Loucy (cell line): ENCODE data around the gene PCDHGA1.
"Not testable (repeated sequence)": the region's sequence is repeated elsewhere in the genome, so short reads cannot be mapped to it uniquely, and the experiment has no call there.

Experiments used
- H2AFZ ChIP-seq: fragments of 200-600 bp; sonication (generic); 2 replicates; pipeline ENCODE4 v1.6.0; 2016; ENCODE audit warnings: antibody characterized with exemption, mild to moderate bottlenecking, low read length, moderate library complexity
- H3F3A ChIP-seq: fragments of 200-600 bp; 2 replicates; pipeline ENCODE4 v1.6.0; 2016; ENCODE audit warnings: antibody characterized with exemption, low read depth, mild to moderate bottlenecking
- H3K27me3 ChIP-seq: fragments of 200-600 bp; sonication (generic); 2 replicates; pipeline ENCODE4 v1.6.1; 2014; ENCODE audit warnings: low read length, mild to moderate bottlenecking; ENCODE audit not compliant: insufficient read depth, poor library complexity, severe bottlenecking
- H3K36me3 ChIP-seq: fragments of 200-600 bp; sonication (generic); 2 replicates; pipeline ENCODE4 v1.6.1; 2016; ENCODE audit warnings: low read length; ENCODE audit not compliant: insufficient read depth
- H3K4me1 ChIP-seq: fragments of 200-600 bp; sonication (generic); 2 replicates; pipeline ENCODE4 v1.5.1; 2014; ENCODE audit warnings: low read length, mild to moderate bottlenecking; ENCODE audit not compliant: insufficient read depth, poor library complexity, severe bottlenecking
- H3K4me2 ChIP-seq: fragments of 200-600 bp; sonication (generic); 2 replicates; pipeline ENCODE4 v1.6.0; 2014; ENCODE audit warnings: antibody characterized with exemption, low read length, low read depth, mild to moderate bottlenecking; ENCODE audit not compliant: poor library complexity, severe bottlenecking
- H3K4me3 ChIP-seq: fragments of 200-600 bp; sonication (generic); 2 replicates; pipeline ENCODE4 v1.5.1; 2014; ENCODE audit warnings: low read length, mild to moderate bottlenecking, mixed read lengths; ENCODE audit not compliant: poor library complexity, severe bottlenecking
- H3K79me2 ChIP-seq: fragments of 200-600 bp; sonication (generic); 2 replicates; pipeline ENCODE4 v1.6.1; 2014; ENCODE audit warnings: low read length; ENCODE audit not compliant: insufficient read depth
- H3K9ac ChIP-seq: fragments of 200-600 bp; sonication (generic); 2 replicates; pipeline ENCODE4 v1.6.0; 2014; ENCODE audit warnings: mild to moderate bottlenecking, low read depth, low read length, moderate library complexity; ENCODE audit not compliant: poor library complexity, severe bottlenecking
- H3K9me2 ChIP-seq: fragments of 200-600 bp; sonication (generic); replicated peaks from 2 replicates; pipeline ENCODE4 v1.6.1; 2016; ENCODE audit warnings: low read depth, low read length, mixed read lengths
- H3K9me3 ChIP-seq: fragments of 200-600 bp; sonication (generic); 2 replicates; pipeline ENCODE4 v1.6.1; 2014; ENCODE audit warnings: mild to moderate bottlenecking, antibody characterized with exemption, low read length, low read depth; ENCODE audit not compliant: insufficient read depth
- H4K20me1 ChIP-seq: fragments of 200-600 bp; sonication (generic); 2 replicates; pipeline ENCODE4 v1.6.0; 2014; ENCODE audit warnings: antibody characterized with exemption, low read length, mild to moderate bottlenecking; ENCODE audit not compliant: insufficient read depth, poor library complexity, severe bottlenecking
- CTCF ChIP-seq: fragments of 200-600 bp; sonication (generic); conservative IDR thresholded peaks from 2 replicates; pipeline ENCODE4 v1.5.1; 2014; ENCODE audit warnings: mild to moderate bottlenecking, antibody characterized with exemption, low read length
- EZH2phosphoT487 ChIP-seq: fragments of 200-600 bp; IDR thresholded peaks from 2 replicates; pipeline ENCODE4 v1.6.1; 2018; ENCODE audit warnings: antibody characterized with exemption, mild to moderate bottlenecking, moderate library complexity, borderline replicate concordance

The PCDHGA1 gene

DNA sequence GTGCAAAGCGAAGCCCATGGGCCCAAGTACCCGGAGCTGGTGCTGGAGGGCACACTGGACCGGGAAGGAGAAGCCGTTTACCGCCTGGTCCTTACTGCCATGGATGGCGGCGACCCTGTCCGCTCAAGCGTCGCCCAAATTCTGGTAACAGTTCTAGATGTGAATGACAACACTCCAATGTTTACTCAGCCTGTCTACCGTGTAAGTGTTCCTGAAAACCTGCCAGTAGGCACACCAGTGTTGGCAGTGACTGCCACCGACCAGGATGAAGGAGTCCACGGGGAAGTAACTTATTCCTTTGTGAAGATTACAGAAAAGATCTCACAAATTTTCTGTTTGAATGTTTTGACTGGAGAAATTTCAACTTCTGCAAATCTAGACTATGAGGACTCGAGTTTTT is 44.3 kb downstream of the PCDHGA1 start:
- Histone ChIP-seq H3K4me1 (no peaks in the 10 kb centered on the region), H3K36me3 (no peaks in the 10 kb centered on the region), H3K9me2 (no peaks in the 10 kb centered on the region), H3K9me3 (peaks cover 2% of the 10 kb centered on the region; the same call in 1 of the 2 replicates), H3K4me2 (no peak overlapping the region), H3F3A (no peaks in the 10 kb centered on the region), H4K20me1 (no peaks in the 10 kb centered on the region), H3K4me3 (no peak overlapping the region), H3K79me2 (no peaks in the 10 kb centered on the region), H3K9ac (no peak overlapping the region), H2AFZ (no peak overlapping the region), H3K27me3 (no peaks in the 10 kb centered on the region)
- TF ChIP-seq EZH2phosphoT487 = no peak
- TF ChIP-seq CTCF = no peak

GRCh38 chr5:141375444-141376155 is 45.3 kb downstream of the PCDHGA1 start:
- not testable (repeated sequence) for H3K27me3 ChIP-seq, H3K36me3 ChIP-seq, H3F3A ChIP-seq, H4K20me1 ChIP-seq, H2AFZ ChIP-seq, H3K9me3 ChIP-seq, H3K9me2 ChIP-seq, H3K9ac ChIP-seq, H3K4me1 ChIP-seq, H3K4me2 ChIP-seq, H3K79me2 ChIP-seq, H3K4me3 ChIP-seq
- TF ChIP-seq CTCF = 0 out of 2 replicates have a peak, but pooled peaks have one; percentile 18

DNA sequence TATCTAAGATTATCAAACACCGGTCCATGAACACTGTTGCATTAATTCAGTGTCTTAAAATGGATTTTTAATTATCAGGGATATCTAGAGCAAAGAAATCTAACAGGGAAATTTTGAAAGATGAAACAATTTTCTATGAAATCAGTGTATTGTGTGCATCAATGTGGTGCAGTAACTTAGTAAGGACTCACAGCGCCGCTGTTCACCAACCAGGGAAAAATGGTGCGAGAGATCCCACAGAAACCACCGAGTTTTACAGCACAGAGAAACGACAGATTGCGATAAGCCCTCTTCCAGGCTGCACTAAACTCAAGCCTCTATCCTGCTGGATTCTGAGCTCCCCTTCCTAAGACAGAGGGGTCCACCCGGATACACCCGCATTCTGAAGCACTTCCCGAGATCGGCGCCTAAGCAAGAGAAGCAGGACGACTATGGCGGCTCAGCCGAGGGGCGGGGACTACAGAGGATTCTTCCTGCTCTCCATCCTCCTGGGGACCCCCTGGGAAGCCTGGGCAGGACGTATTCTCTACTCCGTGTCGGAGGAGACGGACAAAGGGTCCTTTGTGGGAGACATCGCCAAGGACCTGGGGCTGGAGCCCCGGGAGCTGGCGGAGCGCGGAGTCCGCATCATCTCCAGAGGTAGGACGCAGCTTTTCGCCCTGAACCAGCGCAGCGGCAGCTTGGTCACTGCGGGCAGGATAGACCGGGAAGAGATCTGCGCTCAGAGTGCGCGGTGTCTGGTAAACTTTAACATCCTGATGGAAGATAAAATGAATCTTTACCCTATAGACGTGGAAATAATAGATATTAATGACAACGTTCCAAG is 52.4 kb downstream of the PCDHGA1 start, which contains the start of gene PCDHGA7:
Gene PCDHGA7 (plus strand): TSS at position 274 of the 826 bp plus-strand sequence. CDS start 158 bp downstream, at position 432.
- Histone ChIP-seq H3K79me2 (no peaks in the 10 kb centered on the region), H3K9me3 (no peaks in the 10 kb centered on the region), H4K20me1 (no peaks in the 10 kb centered on the region), H2AFZ (no peak within 1 kb of the TSS), H3K4me2 (no peak within 1 kb of the TSS), H3K27me3 (no peaks in the 10 kb centered on the region), H3K4me3 (no peak within 1 kb of the TSS), H3F3A (no peaks in the 10 kb centered on the region), H3K9ac (no peak within 1 kb of the TSS), H3K4me1 (no peaks in the 10 kb centered on the region), H3K36me3 (no peaks in the 10 kb centered on the region), H3K9me2 (no peaks in the 10 kb centered on the region)
- no peak for TF ChIP-seq CTCF
- no peak for TF ChIP-seq EZH2phosphoT487
